ENCODE data around the gene WDPCP. TPM values are rescaled to one million over a fixed set of nuclear protein-coding genes. Genes with fewer than 3 reads are reported as not detected.
"Not testable (repeated sequence)": the region's sequence is repeated elsewhere in the genome, so short reads cannot be mapped to it uniquely, and the experiment has no call there.

The WDPCP gene, protein sequence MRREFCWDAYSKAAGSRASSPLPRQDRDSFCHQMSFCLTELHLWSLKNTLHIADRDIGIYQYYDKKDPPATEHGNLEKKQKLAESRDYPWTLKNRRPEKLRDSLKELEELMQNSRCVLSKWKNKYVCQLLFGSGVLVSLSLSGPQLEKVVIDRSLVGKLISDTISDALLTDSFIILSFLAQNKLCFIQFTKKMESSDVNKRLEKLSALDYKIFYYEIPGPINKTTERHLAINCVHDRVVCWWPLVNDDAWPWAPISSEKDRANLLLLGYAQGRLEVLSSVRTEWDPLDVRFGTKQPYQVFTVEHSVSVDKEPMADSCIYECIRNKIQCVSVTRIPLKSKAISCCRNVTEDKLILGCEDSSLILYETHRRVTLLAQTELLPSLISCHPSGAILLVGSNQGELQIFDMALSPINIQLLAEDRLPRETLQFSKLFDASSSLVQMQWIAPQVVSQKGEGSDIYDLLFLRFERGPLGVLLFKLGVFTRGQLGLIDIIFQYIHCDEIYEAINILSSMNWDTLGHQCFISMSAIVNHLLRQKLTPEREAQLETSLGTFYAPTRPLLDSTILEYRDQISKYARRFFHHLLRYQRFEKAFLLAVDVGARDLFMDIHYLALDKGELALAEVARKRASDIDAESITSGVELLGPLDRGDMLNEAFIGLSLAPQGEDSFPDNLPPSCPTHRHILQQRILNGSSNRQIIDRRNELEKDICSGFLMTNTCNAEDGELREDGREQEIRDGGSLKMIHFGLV
- polyA plus RNA-seq: 1 to 10 TPM; 1.1 to 4.0 (median 1.5) TPM
- long read RNA-seq, donor 1: 0 reads
- long read RNA-seq, donor 2, partial matches to known transcripts: 106 of 171 reads
- long read RNA-seq, donor 2, other reads (novel, unspliced or antisense): 65 of 171 reads
- long read RNA-seq, donor 3, partial matches to known transcripts: 346 of 425 reads
- long read RNA-seq, donor 3, other reads (novel, unspliced or antisense): 79 of 425 reads
- long read RNA-seq, donor 4: 0 reads
- long read RNA-seq, donor 5, partial matches to known transcripts: 100 of 105 reads
- long read RNA-seq, donor 5, other reads (novel, unspliced or antisense): 5 of 105 reads
- long read RNA-seq, donor 6: 0 reads
- long read RNA-seq, donor 7: 0 reads
- long read RNA-seq, donor 8: 0 reads
- long read RNA-seq, donor 9: 0 reads
- long read RNA-seq, donor 10, partial matches to known transcripts: 0 of 1 reads
- long read RNA-seq, donor 10, other reads (novel, unspliced or antisense): 0 of 1 reads

DNA sequence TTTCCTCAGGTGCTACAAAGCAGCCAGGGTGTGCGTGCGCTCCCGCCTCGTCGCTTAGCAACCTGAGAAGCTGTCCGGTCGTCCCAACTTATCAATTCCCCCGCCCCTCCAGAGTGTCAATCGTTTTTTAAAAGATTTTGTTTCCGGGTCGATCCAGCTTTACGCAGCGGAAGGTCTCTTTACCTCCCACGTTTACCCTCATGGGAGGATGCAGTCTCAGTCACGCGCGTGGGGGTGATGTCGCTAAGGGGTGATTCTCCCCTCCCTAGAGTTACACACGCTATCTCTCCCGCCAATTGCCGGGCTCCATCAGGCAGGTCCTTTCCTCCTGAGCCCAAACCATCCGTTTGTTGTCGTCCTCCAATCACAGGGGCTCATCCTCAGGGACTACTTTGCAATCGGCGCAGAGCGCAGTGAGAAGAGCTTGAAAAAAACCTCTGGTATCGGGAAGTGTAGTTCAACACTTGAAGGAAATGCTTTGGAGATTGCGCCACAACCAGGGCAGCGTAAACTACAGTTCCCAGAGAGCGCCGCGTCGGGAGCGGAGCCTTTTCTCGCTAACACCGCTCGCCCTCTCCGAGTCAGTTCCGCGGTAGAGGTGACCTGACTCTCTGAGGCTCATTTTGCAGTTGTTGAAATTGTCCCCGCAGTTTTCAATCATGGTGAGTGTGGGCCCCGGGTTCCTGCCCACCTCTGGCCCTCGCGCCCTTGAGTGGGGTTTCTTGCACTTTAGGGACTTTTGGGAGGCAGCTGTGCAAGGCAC, at the start of gene WDPCP, which contains the start of gene MDH1:
Gene WDPCP (minus strand): TSS at position 93 of the 763 bp plus-strand sequence. CDS start 206 bp downstream, outside the sequence.
Gene MDH1 (plus strand): TSS at position 579 of the 763 bp plus-strand sequence. CDS start 81 bp downstream, at position 660.
- Histone ChIP-seq H3K4me1 (ENCODE audit: control insufficient read depth in 3 of 3, insufficient read depth in 2 of 3, low read depth in 1 of 3, low read length in 2 of 3) (peaks cover 2 to 24% (median 8%) of the 10 kb centered on the region in 3 donors), H3K4me3 (ENCODE audit: low read depth in 1 of 3, low read length in 3 of 3) (peak within 1 kb of the TSS; percentile 64 to 98 (median 93)), H3K27me3 (ENCODE audit: control insufficient read depth in 3 of 3, insufficient read depth in 3 of 3, low read length in 3 of 3) (no peaks in the 10 kb centered on the region), H3K27ac (ENCODE audit: low read depth in 1 of 3, low read length in 2 of 3) (peak within 1 kb of the TSS; percentile 69 to 91 (median 87)), H3K9me3 (ENCODE audit: control insufficient read depth in 2 of 2, insufficient read depth in 1 of 2, low read depth in 1 of 2, low read length in 1 of 2) (no peaks in the 10 kb centered on the region), H3K36me3 (ENCODE audit: control insufficient read depth in 3 of 3, insufficient read depth in 2 of 3, low read depth in 1 of 3, low read length in 3 of 3) (peaks cover 0 to 6% (median 0%) of the 10 kb centered on the region in 3 donors)
- WGBS, 3 donors: 0% methylated on average over 43 to 44 of the region's 44 CpGs
- no peak for FAIRE-seq
- peak; percentile 99 for DNase-seq

DNA sequence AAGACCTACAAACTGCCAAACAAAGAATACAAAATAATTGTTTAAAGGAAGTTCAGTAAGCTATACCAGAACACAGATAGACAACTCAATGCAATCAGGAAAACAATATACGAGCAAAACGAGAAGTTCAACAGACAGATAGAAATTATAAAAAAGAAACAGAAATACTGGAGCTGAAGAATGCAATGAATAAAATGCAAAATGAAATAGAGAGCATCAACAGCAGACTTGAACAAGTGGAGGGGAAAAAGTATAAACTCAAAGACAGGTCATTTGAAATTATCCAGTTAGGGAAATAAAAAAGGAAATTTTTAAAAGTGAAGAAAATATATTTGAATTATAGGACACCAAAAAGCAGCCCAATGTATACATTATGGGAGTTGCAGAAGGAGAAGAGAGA, 44.1 kb upstream of the WDPCP start:
- H3K27me3 ChIP-seq (ENCODE audit: control insufficient read depth in 3 of 3, insufficient read depth in 3 of 3, low read length in 3 of 3): no peaks in the 10 kb centered on the region
- WGBS, 3 donors: 93 to 97% (median 95%) methylated on average over 2 of the region's 2 CpGs
- no peak for FAIRE-seq
- H3K27ac ChIP-seq (ENCODE audit: low read depth in 1 of 3, low read length in 2 of 3): no peak overlapping the region
- H3K36me3 ChIP-seq (ENCODE audit: control insufficient read depth in 3 of 3, insufficient read depth in 2 of 3, low read depth in 1 of 3, low read length in 3 of 3): no peaks in the 10 kb centered on the region
- no peaks in the 10 kb centered on the region for H3K4me1 ChIP-seq (ENCODE audit: control insufficient read depth in 3 of 3, insufficient read depth in 2 of 3, low read depth in 1 of 3, low read length in 2 of 3)
- peaks cover 0 to 6% of the 10 kb centered on the region in 2 donors for H3K9me3 ChIP-seq (ENCODE audit: control insufficient read depth in 2 of 2, insufficient read depth in 1 of 2, low read depth in 1 of 2, low read length in 1 of 2)
- no peak overlapping the region for H3K4me3 ChIP-seq (ENCODE audit: low read depth in 1 of 3, low read length in 3 of 3)
- DNase-seq: no peak

DNA sequence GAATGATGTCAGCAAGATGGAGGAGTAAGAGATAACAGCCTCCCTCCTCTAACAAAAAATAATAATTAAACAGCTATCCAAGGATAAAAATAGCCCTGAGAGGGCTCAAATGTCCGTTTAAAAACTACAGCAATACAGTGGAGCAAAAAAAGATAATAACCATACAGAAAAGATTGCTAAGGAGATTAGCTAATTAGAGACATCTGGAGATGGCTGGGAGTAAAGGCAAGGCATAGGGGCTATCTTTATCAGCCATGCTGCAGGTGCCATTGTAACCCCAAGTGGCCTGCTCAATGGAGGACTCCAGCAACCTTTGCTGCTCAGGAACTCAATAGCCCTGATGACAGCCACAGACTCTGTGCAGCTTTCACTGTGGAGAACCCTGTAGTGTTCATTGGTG, 43.2 kb upstream of the WDPCP start:
- 51 to 57% (median 55%) methylated on average over 1 of the region's 1 CpG for WGBS, 3 donors
- H3K27ac ChIP-seq (ENCODE audit: low read depth in 1 of 3, low read length in 2 of 3): no peak overlapping the region
- FAIRE-seq (no peak), DNase-seq (no peak)
- H3K27me3 ChIP-seq (ENCODE audit: control insufficient read depth in 3 of 3, insufficient read depth in 3 of 3, low read length in 3 of 3): no peaks in the 10 kb centered on the region
- H3K4me3 ChIP-seq (ENCODE audit: low read depth in 1 of 3, low read length in 3 of 3): no peak overlapping the region
- H3K36me3 ChIP-seq (ENCODE audit: control insufficient read depth in 3 of 3, insufficient read depth in 2 of 3, low read depth in 1 of 3, low read length in 3 of 3): no peaks in the 10 kb centered on the region
- H3K4me1 ChIP-seq (ENCODE audit: control insufficient read depth in 3 of 3, insufficient read depth in 2 of 3, low read depth in 1 of 3, low read length in 2 of 3): no peaks in the 10 kb centered on the region
- peaks cover 0 to 6% of the 10 kb centered on the region in 2 donors for H3K9me3 ChIP-seq (ENCODE audit: control insufficient read depth in 2 of 2, insufficient read depth in 1 of 2, low read depth in 1 of 2, low read length in 1 of 2)

DNA sequence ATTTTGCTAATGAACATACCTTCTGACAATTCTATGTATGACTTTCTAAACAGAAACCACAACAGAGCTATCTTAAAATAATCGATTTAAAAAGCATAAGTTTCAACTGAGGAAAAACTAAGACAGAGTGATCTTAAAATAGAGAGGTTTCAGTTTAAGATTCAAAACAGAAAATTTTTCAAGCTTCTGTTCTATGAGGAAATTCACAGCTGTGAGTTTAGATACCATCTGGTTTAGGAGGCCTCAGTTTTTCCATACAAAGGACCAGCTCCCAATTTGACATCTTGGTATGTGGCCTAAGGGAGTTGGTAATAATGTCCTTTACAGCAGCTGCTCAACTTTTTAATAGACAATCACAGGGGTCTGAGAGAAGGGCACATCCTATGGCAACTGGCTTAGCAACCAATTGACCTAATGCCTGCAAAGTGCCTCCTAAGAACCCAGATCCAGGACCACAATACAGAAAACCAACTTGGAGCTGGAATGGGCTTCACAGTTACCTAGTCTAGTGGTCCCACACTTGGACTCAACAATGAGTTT, 40.2 kb upstream of the WDPCP start:
- Histone ChIP-seq H3K4me3 (ENCODE audit: low read depth in 1 of 3, low read length in 3 of 3) (no peak overlapping the region), H3K27ac (ENCODE audit: low read depth in 1 of 3, low read length in 2 of 3) (no peak overlapping the region), H3K9me3 (ENCODE audit: control insufficient read depth in 2 of 2, insufficient read depth in 1 of 2, low read depth in 1 of 2, low read length in 1 of 2) (peaks cover 0 to 6% of the 10 kb centered on the region in 2 donors), H3K4me1 (ENCODE audit: control insufficient read depth in 3 of 3, insufficient read depth in 2 of 3, low read depth in 1 of 3, low read length in 2 of 3) (no peaks in the 10 kb centered on the region), H3K27me3 (ENCODE audit: control insufficient read depth in 3 of 3, insufficient read depth in 3 of 3, low read length in 3 of 3) (no peaks in the 10 kb centered on the region), H3K36me3 (ENCODE audit: control insufficient read depth in 3 of 3, insufficient read depth in 2 of 3, low read depth in 1 of 3, low read length in 3 of 3) (no peaks in the 10 kb centered on the region)
- WGBS, 3 donors: 81 to 87% (median 83%) methylated on average over 1 of the region's 1 CpG
- DNase-seq: no peak
- peak; percentile 81 for FAIRE-seq

DNA sequence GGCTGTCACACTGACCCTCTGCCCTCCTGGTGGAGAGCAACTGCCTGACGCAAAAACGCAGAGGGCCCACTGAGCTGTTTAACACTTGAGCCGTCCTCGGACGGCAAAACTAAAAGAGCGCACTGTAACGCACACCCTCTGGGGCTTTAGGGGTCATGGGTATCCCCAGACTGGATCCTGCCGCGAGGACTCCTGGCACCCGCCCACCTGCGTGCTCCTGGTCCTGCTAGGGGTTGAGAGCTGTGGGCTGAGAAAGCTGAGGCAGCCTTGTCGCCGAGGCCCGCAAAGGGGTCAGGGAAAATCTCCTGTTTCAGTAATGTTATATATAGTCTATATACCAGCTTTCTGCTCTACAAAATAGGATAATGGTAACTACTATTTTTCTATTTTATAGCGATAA, 39.6 kb upstream of the WDPCP start:
- DNase-seq: no peak
- no peak for FAIRE-seq
- H3K36me3 ChIP-seq (ENCODE audit: control insufficient read depth in 3 of 3, insufficient read depth in 2 of 3, low read depth in 1 of 3, low read length in 3 of 3): no peaks in the 10 kb centered on the region
- H3K9me3 ChIP-seq (ENCODE audit: control insufficient read depth in 2 of 2, insufficient read depth in 1 of 2, low read depth in 1 of 2, low read length in 1 of 2): peaks cover 0 to 6% of the 10 kb centered on the region in 2 donors
- H3K4me3 ChIP-seq (ENCODE audit: low read depth in 1 of 3, low read length in 3 of 3): no peak overlapping the region
- 95 to 96% (median 96%) methylated on average over 15 of the region's 15 CpGs for WGBS, 3 donors
- H3K27ac ChIP-seq (ENCODE audit: low read depth in 1 of 3, low read length in 2 of 3): no peak overlapping the region
- H3K27me3 ChIP-seq (ENCODE audit: control insufficient read depth in 3 of 3, insufficient read depth in 3 of 3, low read length in 3 of 3): no peaks in the 10 kb centered on the region
- no peaks in the 10 kb centered on the region for H3K4me1 ChIP-seq (ENCODE audit: control insufficient read depth in 3 of 3, insufficient read depth in 2 of 3, low read depth in 1 of 3, low read length in 2 of 3)

DNA sequence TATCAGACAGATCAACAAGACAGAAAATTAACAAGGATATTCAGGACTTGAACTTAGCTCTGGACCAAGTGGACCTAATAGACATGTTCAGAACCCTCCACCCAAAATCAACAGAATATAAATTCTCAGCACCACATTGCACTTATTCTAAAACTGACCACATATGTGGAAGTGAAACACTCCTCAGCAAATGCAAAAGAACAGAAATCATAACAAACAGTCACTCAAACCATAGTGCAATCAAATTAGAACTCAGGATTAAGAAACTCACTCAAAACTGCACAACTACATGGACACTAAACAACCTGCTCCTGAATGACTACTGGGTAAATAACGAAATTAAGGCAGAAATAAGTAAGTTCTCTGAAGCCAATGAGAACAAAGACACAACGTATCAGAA, 35.5 kb upstream of the WDPCP start:
- not testable (repeated sequence) for H3K27me3 ChIP-seq (ENCODE audit: control insufficient read depth in 3 of 3, insufficient read depth in 3 of 3, low read length in 3 of 3); DNase-seq; H3K36me3 ChIP-seq (ENCODE audit: control insufficient read depth in 3 of 3, insufficient read depth in 2 of 3, low read depth in 1 of 3, low read length in 3 of 3); H3K27ac ChIP-seq (ENCODE audit: low read depth in 1 of 3, low read length in 2 of 3); FAIRE-seq; H3K4me1 ChIP-seq (ENCODE audit: control insufficient read depth in 3 of 3, insufficient read depth in 2 of 3, low read depth in 1 of 3, low read length in 2 of 3); H3K9me3 ChIP-seq (ENCODE audit: control insufficient read depth in 2 of 2, insufficient read depth in 1 of 2, low read depth in 1 of 2, low read length in 1 of 2); H3K4me3 ChIP-seq (ENCODE audit: low read depth in 1 of 3, low read length in 3 of 3)
- WGBS, 3 donors: 77 to 82% (median 78%) methylated on average over 2 of the region's 2 CpGs

DNA sequence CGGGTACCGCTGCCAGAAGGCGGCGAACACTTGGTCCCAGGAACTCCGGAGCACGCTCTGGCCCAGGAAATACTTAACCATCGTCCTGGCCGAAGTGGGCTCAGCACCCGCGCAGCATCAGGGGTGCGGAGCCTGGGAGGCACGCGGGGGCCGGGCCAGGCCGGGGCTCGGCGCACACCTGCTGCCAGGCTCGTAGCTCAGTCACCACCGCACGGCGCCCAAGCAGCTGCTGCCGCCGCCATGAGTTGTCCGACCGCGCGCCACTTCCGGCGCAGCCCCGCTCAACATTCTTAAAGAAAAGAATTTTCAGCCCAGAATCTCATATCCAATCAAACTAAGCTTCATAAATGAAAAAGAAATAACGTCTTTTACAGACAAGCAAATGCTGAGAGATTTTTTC, 34.5 kb upstream of the WDPCP start:
- H3K4me1 ChIP-seq (ENCODE audit: control insufficient read depth in 3 of 3, insufficient read depth in 2 of 3, low read depth in 1 of 3, low read length in 2 of 3): no peaks in the 10 kb centered on the region
- peaks cover 0 to 9% of the 10 kb centered on the region in 2 donors for H3K9me3 ChIP-seq (ENCODE audit: control insufficient read depth in 2 of 2, insufficient read depth in 1 of 2, low read depth in 1 of 2, low read length in 1 of 2)
- H3K4me3 ChIP-seq (ENCODE audit: low read depth in 1 of 3, low read length in 3 of 3): no peak overlapping the region
- 95% methylated on average over 25 to 31 of the region's 31 CpGs for WGBS, 3 donors
- FAIRE-seq: no peak
- H3K27me3 ChIP-seq (ENCODE audit: control insufficient read depth in 3 of 3, insufficient read depth in 3 of 3, low read length in 3 of 3): no peaks in the 10 kb centered on the region
- H3K36me3 ChIP-seq (ENCODE audit: control insufficient read depth in 3 of 3, insufficient read depth in 2 of 3, low read depth in 1 of 3, low read length in 3 of 3): no peaks in the 10 kb centered on the region
- no peak overlapping the region for H3K27ac ChIP-seq (ENCODE audit: low read depth in 1 of 3, low read length in 2 of 3)
- DNase-seq: no peak
